Stimulated activated CD4-positive, alpha-beta T cell treated with anti-CD3 and anti-CD28 coated beads, Interleukin-12 subunit alpha, Interleukin-12 subunit beta, amount 100 ng/mL, for 48 hours (primary cell): Measurements from ENCODE around the gene PDE3A.
"Not testable (repeated sequence)": the region's sequence is repeated elsewhere in the genome, so short reads cannot be mapped to it uniquely, and the experiment has no call there.

ENCODE experiments used
- DNase-seq, 3 donors: peaks; one replicate each; pipeline ENCODE4 v3.0.0-alpha.2; 2020; ENCODE audit warnings: low read depth in 2 of 3, low spot score in 1 of 3

PDE3A gene

GRCh38 chr12:20372326-20373096, 4.2 kb downstream of the PDE3A start:
- no peak for DNase-seq

- no peak for DNase-seq
Measured at GRCh38 chr12:20374795-20375194, 6.5 kb downstream of the PDE3A start.

GRCh38 chr12:20375560-20375959, 7.2 kb downstream of the PDE3A start:
- no peak for DNase-seq

- DNase-seq: no peak
Measured at GRCh38 chr12:20376984-20377383, 8.6 kb downstream of the PDE3A start.

GRCh38 chr12:20377750-20378149, 9.4 kb downstream of the PDE3A start:
- no peak for DNase-seq

GRCh38 chr12:20382117-20382516, 13.8 kb downstream of the PDE3A start:
- no peak for DNase-seq

GRCh38 chr12:20383612-20384011, 15.3 kb downstream of the PDE3A start:
- no peak for DNase-seq

- not testable (repeated sequence) for DNase-seq
Measured at GRCh38 chr12:20384836-20385235, 16.5 kb downstream of the PDE3A start.

- DNase-seq: no peak
Measured at GRCh38 chr12:20390846-20391245, 22.5 kb downstream of the PDE3A start.

- DNase-seq: no peak
Measured at GRCh38 chr12:20392339-20392738, 24.0 kb downstream of the PDE3A start.

GRCh38 chr12:20393707-20394106, 25.4 kb downstream of the PDE3A start:
- no peak for DNase-seq

- DNase-seq: no peak
Measured at GRCh38 chr12:20395791-20396550, 27.6 kb downstream of the PDE3A start.

GRCh38 chr12:20398686-20399085, 30.3 kb downstream of the PDE3A start:
- no peak for DNase-seq

- no peak for DNase-seq
Measured at GRCh38 chr12:20400003-20400402, 31.7 kb downstream of the PDE3A start.

GRCh38 chr12:20403230-20403629, 34.9 kb downstream of the PDE3A start:
- DNase-seq: no peak

GRCh38 chr12:20404576-20405346, 36.4 kb downstream of the PDE3A start:
- no peak for DNase-seq

GRCh38 chr12:20409607-20410377, 41.5 kb downstream of the PDE3A start:
- DNase-seq: no peak

- no peak for DNase-seq
Measured at GRCh38 chr12:20410734-20411133, 42.4 kb downstream of the PDE3A start.

GRCh38 chr12:20411345-20411744, 43.0 kb downstream of the PDE3A start:
- no peak for DNase-seq

GRCh38 chr12:20415028-20415427, 46.7 kb downstream of the PDE3A start:
- no peak for DNase-seq

- no peak for DNase-seq
Measured at GRCh38 chr12:20415641-20416040, 47.3 kb downstream of the PDE3A start.
